K562 treated with DMSO at 1 percent for 12 hours (cell line): ENCODE data around the gene APRT. TPM values are rescaled to one million over a fixed set of nuclear protein-coding genes. Genes with fewer than 3 reads are reported as not detected.

Source experiments
- total RNA-seq: library from RNA; unstranded; fragments of 300-600 nt; gene quantifications from 2 replicates; pipeline ENCODE4 v1.2.3, GENCODE V29; 2022; ENCODE audit not compliant: insufficient read depth

APRT gene
- total RNA-seq, result 182 and 235 TPM in 2 replicates

DNA sequence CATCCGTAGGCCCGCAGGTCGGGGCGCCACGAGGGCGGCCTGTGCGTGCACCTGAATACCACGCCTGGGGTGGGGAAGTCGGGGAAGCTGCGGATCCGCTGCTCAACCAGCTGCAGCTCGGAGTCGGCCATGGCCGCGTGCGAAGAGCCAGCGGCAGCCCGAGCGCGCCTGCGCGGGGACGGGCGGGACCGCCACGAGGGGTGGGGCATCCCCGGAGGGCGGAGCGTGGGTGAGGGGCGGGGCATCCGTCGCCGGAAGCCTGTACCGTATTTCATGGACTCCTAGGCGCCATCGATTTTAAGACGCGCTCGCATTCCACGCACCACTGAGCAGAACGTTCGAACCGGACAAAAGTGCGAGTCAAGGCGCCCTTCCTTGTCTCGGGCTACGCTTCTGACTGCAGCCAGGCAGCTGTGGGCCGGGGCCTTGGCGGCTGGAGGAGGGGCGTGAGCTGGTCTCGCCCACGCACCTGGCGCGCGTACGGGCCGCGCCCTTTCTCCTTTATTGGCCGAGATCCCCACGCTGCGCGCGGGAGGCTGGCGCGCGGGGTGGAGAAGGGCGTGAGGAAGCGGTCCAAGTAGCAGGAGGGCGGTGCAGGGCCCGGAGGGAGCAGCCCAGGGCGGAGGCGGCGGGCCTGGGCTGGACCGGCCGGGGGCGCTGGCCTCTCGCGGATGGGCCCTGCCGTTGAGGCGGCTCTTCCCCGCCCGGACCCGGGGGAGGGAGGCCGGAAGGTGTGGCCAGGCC is at the start of gene APRT:
Gene APRT (minus strand): TSS at position 160 of the 744 bp plus-strand sequence. CDS start 29 bp downstream, at position 131.

DNA sequence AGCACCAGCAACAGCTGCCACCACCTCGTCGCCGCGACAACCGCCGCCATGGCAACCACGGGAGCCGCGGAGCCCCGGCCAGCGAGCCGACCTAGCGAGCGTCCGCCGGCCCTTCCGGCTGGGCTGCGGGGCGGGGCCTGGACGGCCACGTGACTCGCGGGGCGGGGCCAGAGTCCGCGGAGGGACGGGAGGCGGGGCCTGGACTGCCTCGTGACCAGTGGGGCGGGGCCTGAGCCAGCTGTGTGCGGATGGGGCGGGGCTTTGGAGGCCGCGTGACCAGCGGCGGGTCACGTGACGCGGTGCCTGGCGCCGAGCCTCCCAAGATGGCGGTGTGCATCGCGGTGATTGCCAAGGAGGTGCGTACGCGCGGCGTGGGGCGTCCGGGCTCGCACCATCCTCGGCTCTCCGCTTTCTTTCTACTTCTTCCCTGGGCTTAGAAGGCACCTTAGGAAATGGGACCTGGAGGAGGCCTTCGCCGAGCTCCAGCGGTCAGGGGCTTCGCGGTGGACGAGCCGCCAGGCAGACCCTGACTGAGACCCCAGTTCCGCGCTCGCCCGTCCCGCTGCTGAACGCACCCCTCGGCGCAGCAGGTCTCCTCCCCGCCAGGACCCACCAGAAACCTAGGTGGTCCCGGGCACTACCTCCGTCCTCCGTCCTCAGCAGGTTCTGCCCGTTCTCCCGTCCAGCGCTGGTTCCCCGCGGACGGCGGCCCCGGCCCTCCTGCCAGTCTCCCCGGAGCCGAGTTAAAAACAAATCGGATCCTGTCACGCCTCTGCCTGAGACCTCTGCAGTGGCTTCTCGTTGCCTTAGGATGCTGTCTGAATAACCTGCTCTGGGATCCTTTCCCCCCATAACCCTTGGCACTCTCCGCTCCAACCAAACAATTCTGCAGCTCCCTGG is 45.4 kb upstream of the APRT start, which contains the start of the genes GALNS and TRAPPC2L:
Gene GALNS (minus strand): TSS at position 120 of the 900 bp plus-strand sequence. CDS start 70 bp downstream, at position 50.
Gene TRAPPC2L (plus strand): TSS at position 300 of the 900 bp plus-strand sequence. CDS start 24 bp downstream, at position 324.

DNA sequence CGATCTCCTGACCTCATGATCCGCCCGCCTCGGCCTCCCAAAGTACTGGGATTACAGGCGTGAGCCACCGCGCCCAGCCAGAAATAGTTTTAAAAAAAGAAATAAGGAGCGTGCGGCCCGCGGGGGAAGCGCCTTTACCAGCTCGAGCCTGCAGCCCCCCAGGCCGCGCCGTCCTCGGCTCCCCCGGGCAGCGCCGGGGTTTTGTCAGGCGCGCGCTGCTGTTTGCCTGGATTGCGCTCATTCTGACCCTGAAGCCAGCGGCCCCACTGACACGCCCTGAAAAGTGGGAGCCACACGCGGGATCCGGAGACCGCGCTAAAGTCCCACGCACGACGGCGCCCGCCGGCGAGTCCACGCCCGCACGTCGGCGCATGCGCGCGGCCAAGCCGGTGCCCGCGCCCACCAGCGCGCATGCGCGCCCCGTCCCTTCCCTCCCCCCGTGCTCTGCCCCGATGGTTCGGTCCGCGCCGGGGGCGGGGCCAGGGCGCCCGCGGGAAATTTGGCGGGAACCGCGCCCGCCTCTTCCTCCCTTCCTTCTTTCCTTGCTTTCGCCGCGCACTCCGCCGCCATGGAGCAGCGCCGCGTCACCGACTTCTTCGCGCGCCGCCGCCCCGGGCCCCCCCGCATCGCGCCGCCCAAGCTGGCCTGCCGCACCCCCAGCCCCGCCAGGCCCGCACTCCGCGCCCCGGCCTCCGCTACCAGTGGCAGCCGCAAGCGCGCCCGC is 8.3 kb downstream of the APRT start, which contains the start of gene CDT1:
Gene CDT1 (plus strand): TSS at position 526 of the 724 bp plus-strand sequence. CDS start 43 bp downstream, at position 569.

DNA sequence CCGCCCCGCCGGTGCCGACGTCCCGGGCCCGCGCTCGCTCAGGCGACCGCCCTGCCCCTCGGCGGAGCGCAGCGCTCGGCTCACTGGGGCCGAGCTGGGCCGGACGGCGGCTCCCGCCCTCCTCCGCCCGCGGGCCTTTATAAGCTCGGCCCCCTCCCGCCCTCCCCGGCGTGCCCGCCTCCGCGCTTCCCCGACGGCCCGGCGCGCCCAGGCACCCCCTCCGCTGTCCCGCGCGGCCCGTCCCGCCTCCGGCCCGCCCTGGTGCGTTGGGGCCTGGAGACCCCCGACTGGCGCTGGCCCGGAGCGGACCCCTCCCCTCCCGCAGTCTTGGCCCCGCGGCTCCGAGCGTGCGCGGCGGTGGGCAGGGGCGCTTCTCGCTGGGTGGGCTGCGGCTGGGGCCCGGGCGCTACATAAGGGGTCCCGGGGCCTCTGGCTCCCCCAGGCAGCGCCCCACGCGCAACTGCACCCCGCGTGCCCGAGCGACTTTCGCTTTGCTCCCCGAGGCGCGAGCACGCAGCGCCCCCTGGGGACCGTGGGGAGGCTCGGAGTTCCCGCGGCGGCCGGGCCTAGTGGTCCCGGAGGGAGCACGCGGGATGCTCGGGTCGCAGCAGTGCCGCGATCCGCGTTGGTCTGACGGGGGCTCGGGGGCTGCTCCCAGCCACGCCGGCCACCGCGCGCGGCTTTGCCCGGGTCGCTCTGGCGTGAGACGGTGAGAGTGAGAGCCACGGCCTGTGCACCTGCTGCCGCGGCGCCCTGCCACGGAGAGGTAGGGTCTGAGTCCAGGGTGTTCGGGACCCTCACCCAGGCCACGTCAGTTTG is 26.4 kb downstream of the APRT start, which contains the start of gene PIEZO1:
Gene PIEZO1 (minus strand): TSS at position 115 of the 819 bp plus-strand sequence. CDS start 256 bp downstream, outside the sequence.

Other genes starting within 250 kb of the APRT start
- gene ZC3H18, start 241.5 kb downstream of the APRT start, total RNA-seq, result 37.9 and 75.0 TPM in 2 replicates
- gene IL17C, start 173.4 kb downstream of the APRT start, total RNA-seq, result not detected in 2 replicates
- gene CYBA, start 160.9 kb downstream of the APRT start, total RNA-seq, result 459 and 717 TPM in 2 replicates
- 89.7 and 113 TPM in 2 replicates for gene MVD, start 148.8 kb downstream of the APRT start, total RNA-seq
- 1.8 and 2.2 TPM in 2 replicates for gene SNAI3, start 125.4 kb downstream of the APRT start, total RNA-seq
- 58.0 and 63.2 TPM in 2 replicates for gene RNF166, start 105.5 kb downstream of the APRT start, total RNA-seq
- 25.5 and 32.8 TPM in 2 replicates for gene CTU2, start 105.4 kb downstream of the APRT start, total RNA-seq
- 196 and 242 TPM in 2 replicates for gene PIEZO1, start 26.7 kb downstream of the APRT start, total RNA-seq
- gene CDT1, start 8.1 kb downstream of the APRT start, total RNA-seq, result 218 and 221 TPM in 2 replicates
- gene GALNS, start 45.0 kb upstream of the APRT start, total RNA-seq, result 6.3 and 12.1 TPM in 2 replicates
- 52.8 and 54.1 TPM in 2 replicates for gene TRAPPC2L, start 45.2 kb upstream of the APRT start, total RNA-seq
- not detected in 2 replicates for gene PABPN1L, start 54.7 kb upstream of the APRT start, total RNA-seq
- gene CBFA2T3, start 165.3 kb upstream of the APRT start, total RNA-seq, result 15.9 and 34.0 TPM in 2 replicates